ENCODE measurements around the gene RTN4R.

GRCh38 chr22:20199906-20200305, 68.2 kb downstream of the RTN4R start:
- TF ChIP-seq EZH2 (IDR thresholded peaks at IDR 0.05; ENCODE audit: borderline replicate concordance, low read depth, low read length, severe bottlenecking), result no peak
- TF ChIP-seq, protein P1, sequence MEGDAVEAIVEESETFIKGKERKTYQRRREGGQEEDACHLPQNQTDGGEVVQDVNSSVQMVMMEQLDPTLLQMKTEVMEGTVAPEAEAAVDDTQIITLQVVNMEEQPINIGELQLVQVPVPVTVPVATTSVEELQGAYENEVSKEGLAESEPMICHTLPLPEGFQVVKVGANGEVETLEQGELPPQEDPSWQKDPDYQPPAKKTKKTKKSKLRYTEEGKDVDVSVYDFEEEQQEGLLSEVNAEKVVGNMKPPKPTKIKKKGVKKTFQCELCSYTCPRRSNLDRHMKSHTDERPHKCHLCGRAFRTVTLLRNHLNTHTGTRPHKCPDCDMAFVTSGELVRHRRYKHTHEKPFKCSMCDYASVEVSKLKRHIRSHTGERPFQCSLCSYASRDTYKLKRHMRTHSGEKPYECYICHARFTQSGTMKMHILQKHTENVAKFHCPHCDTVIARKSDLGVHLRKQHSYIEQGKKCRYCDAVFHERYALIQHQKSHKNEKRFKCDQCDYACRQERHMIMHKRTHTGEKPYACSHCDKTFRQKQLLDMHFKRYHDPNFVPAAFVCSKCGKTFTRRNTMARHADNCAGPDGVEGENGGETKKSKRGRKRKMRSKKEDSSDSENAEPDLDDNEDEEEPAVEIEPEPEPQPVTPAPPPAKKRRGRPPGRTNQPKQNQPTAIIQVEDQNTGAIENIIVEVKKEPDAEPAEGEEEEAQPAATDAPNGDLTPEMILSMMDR (IDR thresholded peaks at IDR 0.05; ENCODE audit: borderline replicate concordance, extremely low read depth, low read length, poor library complexity, severe bottlenecking), result no peak

Measured in DND-41 (cell line).